ENCODE data around the gene TMEM39B.
"Not testable (repeated sequence)": the region's sequence is repeated elsewhere in the genome, so short reads cannot be mapped to it uniquely, and the experiment has no call there.

Gene TMEM39B

GRCh38 chr1:32113436-32113835, 40.7 kb downstream of the TMEM39B start:
- DNase-seq (ENCODE audit: low read depth) = not testable (repeated sequence)

GRCh38 chr1:32114420-32114819, 41.7 kb downstream of the TMEM39B start:
- DNase-seq (ENCODE audit: low read depth) = no peak

GRCh38 chr1:32115496-32115895, 42.8 kb downstream of the TMEM39B start:
- no peak for DNase-seq (ENCODE audit: low read depth)

- no peak for DNase-seq (ENCODE audit: low read depth)
These were observed 43.8 kb downstream of the TMEM39B start for GRCh38 chr1:32116531-32116930.

GRCh38 chr1:32122151-32122550, 49.4 kb downstream of the TMEM39B start:
- DNase-seq (ENCODE audit: low read depth) = no peak

- not testable (repeated sequence) for DNase-seq (ENCODE audit: low read depth)
These were observed 50.6 kb downstream of the TMEM39B start for GRCh38 chr1:32123361-32123760.

- DNase-seq (ENCODE audit: low read depth) = no peak
These were observed 52.6 kb downstream of the TMEM39B start for GRCh38 chr1:32125313-32125712.

GRCh38 chr1:32126770-32127169, 54.0 kb downstream of the TMEM39B start:
- no peak for DNase-seq (ENCODE audit: low read depth)

GRCh38 chr1:32127409-32128198, 54.9 kb downstream of the TMEM39B start:
- no peak for DNase-seq (ENCODE audit: low read depth)

GRCh38 chr1:32128479-32128878, 55.7 kb downstream of the TMEM39B start:
- DNase-seq (ENCODE audit: low read depth) = no peak

GRCh38 chr1:32128964-32129363, 56.2 kb downstream of the TMEM39B start:
- no peak for DNase-seq (ENCODE audit: low read depth)

GRCh38 chr1:32133950-32134280, 61.2 kb downstream of the TMEM39B start:
- not testable (repeated sequence) for DNase-seq (ENCODE audit: low read depth)

- no peak for DNase-seq (ENCODE audit: low read depth)
These were observed 64.4 kb downstream of the TMEM39B start for GRCh38 chr1:32137111-32137510.

GRCh38 chr1:32138965-32139364, 66.2 kb downstream of the TMEM39B start:
- no peak for DNase-seq (ENCODE audit: low read depth)

- DNase-seq (ENCODE audit: low read depth) = no peak
These were observed 69.9 kb downstream of the TMEM39B start for GRCh38 chr1:32142446-32143301.

GRCh38 chr1:32143302-32143695, 70.6 kb downstream of the TMEM39B start:
- not testable (repeated sequence) for DNase-seq (ENCODE audit: low read depth)

GRCh38 chr1:32144033-32144432, 71.3 kb downstream of the TMEM39B start:
- no peak for DNase-seq (ENCODE audit: low read depth)

GRCh38 chr1:32147799-32148198, 75.1 kb downstream of the TMEM39B start:
- not testable (repeated sequence) for DNase-seq (ENCODE audit: low read depth)

GRCh38 chr1:32150847-32151246, 78.1 kb downstream of the TMEM39B start:
- no peak for DNase-seq (ENCODE audit: low read depth)

GRCh38 chr1:32151319-32151787, 78.6 kb downstream of the TMEM39B start:
- DNase-seq (ENCODE audit: low read depth) = no peak
